SU-DHL-6 (cell line): ENCODE results near the gene PITPNB.

Experiments
- CTCF ChIP-seq: fragments of 200-600 bp; sonication (generic); IDR thresholded peaks from one replicate; pipeline ENCODE4 v1.5.1; 2017; ENCODE audit warnings: antibody characterized with exemption, mild to moderate bottlenecking, low read length, moderate library complexity; ENCODE audit not compliant: insufficient read depth, poor library complexity, severe bottlenecking
- EZH2phosphoT487 ChIP-seq: fragments of 200-600 bp; sonication (generic), shearing (Covaris generic); conservative IDR thresholded peaks from 2 replicates; pipeline ENCODE4 v1.6.1; 2018; ENCODE audit warnings: mild to moderate bottlenecking, antibody characterized with exemption, low read length, moderate library complexity, mixed read lengths

- TF ChIP-seq CTCF: no peak
- no peak for TF ChIP-seq EZH2phosphoT487
Measured at GRCh38 chr22:27840436-27840835, 78.6 kb downstream of the PITPNB start.
